GM18505 (cell line): Measurements from ENCODE around the gene FCRLA.

Experiments used
- ATAC-seq: cut with Tn5 transposase; IDR thresholded peaks from one replicate; pipeline ENCODE4 v1.9.1; 2021; ENCODE audit not compliant: unreplicated experiment
- POLR2A ChIP-seq: IDR thresholded peaks from 4 replicates; pipeline ENCODE4 v1.6.1; 2011; ENCODE audit warnings: borderline replicate concordance; ENCODE audit not compliant: insufficient read depth, insufficient read length; ENCODE audit errors: extremely low read depth

The FCRLA gene

GRCh38 chr1:161733526-161733925 is 26.5 kb downstream of the FCRLA start:
- no peak for TF ChIP-seq POLR2A
- no peak for ATAC-seq

GRCh38 chr1:161735837-161736236 is 28.8 kb downstream of the FCRLA start:
- ATAC-seq = no peak
- TF ChIP-seq POLR2A = no peak

GRCh38 chr1:161736335-161736969 is 29.4 kb downstream of the FCRLA start:
- no peak for ATAC-seq

GRCh38 chr1:161737625-161738024 is 30.6 kb downstream of the FCRLA start:
- ATAC-seq = no peak
- no peak for TF ChIP-seq POLR2A

More at GRCh38 chr1:161736335-161736969, 29.4 kb downstream of the FCRLA start:
- TF ChIP-seq POLR2A = no peak

- no peak for TF ChIP-seq POLR2A
- ATAC-seq = peak; percentile 48
These were observed 31.7 kb downstream of the FCRLA start for GRCh38 chr1:161738627-161739287.

GRCh38 chr1:161739865-161740566 is 33.0 kb downstream of the FCRLA start:
- ATAC-seq = no peak
- peak; percentile 34 for TF ChIP-seq POLR2A

- TF ChIP-seq POLR2A = no peak
- no peak for ATAC-seq
These were observed 33.9 kb downstream of the FCRLA start for GRCh38 chr1:161740921-161741320.

GRCh38 chr1:161743231-161743630 is 36.2 kb downstream of the FCRLA start:
- no peak for ATAC-seq
- no peak for TF ChIP-seq POLR2A

- TF ChIP-seq POLR2A = no peak
- no peak for ATAC-seq
These were observed 40.8 kb downstream of the FCRLA start for GRCh38 chr1:161747801-161748200.

- ATAC-seq = peak; percentile 93
- TF ChIP-seq POLR2A = peak; percentile 91
These were observed 42.7 kb downstream of the FCRLA start, which contains the start of gene DUSP12 for GRCh38 chr1:161749509-161750407. TSS of gene DUSP12 (plus strand) at chr1:161749786. CDS start at chr1:161749802, 16 bp downstream.

GRCh38 chr1:161763522-161764098 is 56.6 kb downstream of the FCRLA start:
- no peak for ATAC-seq
- TF ChIP-seq POLR2A = no peak
